TTC549 (cell line): ENCODE data around the gene GAN.
"Not testable (repeated sequence)": the region's sequence is repeated elsewhere in the genome, so short reads cannot be mapped to it uniquely, and the experiment has no call there.

ENCODE experiments used
- FAIRE-seq: peaks from 2 replicates; lab custom pipeline; 2012; peaks lifted over from hg19 to GRCh38; lab: Jason Lieb, UNC

The GAN gene

DNA sequence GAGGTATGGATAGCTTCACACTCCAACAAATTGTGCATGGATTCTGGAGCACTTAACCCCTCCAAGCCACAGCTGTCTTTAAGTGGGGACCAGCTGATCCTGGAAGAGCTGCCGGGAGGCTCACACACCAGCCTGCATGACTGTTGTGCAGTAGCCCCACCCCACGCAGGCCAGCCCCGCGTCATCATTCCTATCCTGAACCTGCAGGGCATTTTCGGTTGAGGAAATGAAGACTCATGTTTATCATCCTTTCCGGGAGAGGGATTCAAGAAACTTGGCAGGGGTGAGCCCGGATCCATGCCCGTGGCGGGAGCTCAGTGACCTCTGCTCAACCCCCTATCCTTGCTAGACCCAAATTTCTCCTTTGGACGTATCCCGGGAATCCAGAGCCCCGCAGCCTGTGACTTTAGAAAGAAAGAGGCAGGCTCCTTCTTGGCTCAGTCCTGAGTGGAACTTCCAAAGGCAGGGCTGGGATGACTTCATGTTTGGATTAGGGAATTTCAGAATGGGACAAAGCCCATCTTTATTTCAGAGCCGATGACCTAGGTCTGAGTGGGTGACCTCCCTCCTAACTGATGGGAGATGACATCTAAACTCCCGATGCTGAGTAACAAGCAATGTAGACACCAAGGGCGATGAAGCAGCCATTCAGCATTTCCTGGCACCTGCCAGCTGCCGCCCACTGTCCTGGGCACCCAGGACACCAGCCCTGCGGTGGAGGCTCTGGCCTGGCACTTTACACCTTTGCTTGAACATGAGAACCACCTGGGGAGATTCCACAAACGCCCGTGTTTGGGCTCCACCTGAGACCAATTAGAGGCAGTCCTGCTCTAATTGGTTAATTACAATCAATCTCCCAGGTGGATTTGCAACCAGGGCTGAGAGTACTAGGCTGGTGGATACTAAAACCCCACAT, 86.5 kb downstream of the GAN start:
- no peak for FAIRE-seq

DNA sequence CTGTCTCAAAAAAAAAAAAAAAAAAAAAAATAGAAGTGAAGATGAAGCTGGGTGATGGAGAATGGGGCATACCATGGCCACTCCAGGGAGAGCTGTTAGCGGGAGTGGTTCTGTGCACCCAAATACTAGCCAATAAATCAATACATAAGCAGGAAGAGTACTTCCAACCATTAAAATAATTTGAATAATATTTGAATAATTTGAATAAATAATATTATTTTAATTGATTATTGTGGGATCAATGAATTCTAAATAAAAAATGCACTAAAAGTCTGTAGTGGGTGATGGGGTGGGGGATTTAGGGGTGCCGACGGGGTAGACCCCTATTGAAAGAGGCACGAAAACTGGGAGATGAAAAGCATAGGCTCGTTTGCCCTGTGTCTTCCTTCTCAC, 88.4 kb downstream of the GAN start:
- FAIRE-seq: no peak

DNA sequence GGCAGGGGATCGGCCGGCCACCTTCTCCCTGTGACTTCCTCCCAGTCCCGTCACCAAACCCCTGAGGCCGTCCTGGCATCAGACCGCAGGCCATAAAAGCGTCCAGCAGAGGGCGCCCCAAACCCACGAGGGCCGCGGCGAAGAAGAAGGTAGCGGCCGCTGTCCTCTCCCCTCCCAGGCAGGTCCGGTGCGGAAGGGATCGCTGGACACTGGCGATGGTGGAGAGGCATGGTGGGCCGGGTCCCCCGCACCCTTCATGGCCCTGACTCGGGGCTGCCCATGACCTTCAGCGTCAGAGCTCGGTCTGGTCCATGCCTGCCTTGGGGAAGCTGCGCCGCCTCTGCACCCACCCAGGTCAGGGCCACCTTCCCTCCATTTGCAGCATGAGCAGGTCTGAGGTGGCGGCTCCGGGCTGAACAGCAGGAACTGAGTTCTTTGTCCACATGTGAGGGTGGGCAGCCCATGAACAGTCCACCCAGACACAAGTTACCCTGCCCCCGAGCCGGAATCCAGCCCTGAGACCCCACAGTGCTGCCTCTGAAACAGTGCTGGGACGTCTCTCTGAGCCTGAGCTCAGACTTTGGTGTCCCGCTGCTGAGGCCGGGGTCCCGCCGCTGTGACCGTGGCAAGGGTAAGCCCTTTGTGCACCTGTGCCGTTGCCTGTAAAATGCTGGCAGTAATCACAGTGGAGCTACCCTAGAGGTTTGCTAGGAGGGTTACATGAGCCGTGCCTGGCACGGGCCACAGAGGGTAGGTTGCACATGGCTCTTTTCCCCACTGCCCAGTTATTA, 89.0 kb downstream of the GAN start:
- no peak for FAIRE-seq

DNA sequence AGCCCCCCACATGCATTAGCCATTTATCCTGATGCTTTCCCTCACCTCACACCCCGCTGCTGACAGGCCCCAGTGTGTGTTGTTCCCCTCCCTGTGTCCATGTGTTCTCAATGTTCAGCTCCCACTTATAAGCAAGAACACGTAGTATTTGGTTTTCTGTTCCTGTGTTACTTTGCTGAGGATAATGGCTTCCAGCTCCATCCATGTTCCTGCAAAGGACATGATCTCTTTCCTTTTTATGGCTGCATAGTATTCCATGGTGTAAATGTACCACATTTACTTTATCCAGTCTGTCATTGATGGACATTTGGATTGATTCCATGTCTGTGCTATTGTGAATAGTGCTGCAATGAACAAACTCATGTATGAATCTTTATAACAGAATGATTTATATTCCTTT, 90.2 kb downstream of the GAN start:
- FAIRE-seq: not testable (repeated sequence)

DNA sequence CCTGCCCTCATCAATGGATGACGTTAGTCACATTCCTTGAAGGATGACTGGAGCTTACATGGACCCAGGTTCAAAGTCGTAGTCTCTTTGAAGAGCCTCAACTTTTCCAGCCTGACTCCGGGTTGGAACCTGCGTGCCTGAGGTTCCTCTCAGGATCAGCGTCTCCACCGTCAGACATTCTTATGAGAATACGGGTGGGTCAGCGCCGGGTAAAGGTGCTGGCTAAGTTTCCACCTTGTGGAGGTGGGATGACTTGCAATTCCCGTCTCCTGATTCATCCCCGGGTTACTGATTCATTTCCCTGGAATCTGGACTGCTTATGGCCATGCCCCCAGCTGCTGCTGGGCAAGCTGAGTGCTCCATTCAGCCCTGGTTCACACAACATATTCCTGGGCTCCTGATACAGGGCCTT, 90.9 kb downstream of the GAN start:
- FAIRE-seq: no peak

DNA sequence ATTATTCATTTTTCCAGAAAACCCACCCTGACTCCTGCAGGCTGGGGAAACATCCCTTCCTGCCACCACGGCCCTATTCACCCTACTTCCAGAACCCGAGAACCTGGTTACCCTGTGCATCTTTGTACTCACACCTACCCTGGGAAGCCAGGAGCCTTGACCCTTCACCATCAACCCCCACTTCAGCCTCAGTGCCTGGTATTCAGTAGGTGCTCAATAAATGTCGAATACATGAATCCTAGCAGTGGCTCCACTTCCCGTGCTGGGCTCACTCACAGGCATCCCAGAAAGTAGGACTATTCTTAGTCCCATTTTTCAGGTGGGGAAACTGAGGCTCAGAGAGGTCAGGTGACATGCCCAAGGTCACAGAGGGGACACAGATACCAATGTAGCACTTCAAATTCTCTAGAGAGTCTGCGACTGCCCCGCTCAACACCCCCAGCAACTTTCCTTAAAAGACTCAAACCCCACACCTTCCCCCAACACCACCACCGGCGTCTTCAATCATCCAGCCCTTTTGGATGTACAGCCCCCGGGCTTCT, 93.7 kb downstream of the GAN start:
- FAIRE-seq: no peak

DNA sequence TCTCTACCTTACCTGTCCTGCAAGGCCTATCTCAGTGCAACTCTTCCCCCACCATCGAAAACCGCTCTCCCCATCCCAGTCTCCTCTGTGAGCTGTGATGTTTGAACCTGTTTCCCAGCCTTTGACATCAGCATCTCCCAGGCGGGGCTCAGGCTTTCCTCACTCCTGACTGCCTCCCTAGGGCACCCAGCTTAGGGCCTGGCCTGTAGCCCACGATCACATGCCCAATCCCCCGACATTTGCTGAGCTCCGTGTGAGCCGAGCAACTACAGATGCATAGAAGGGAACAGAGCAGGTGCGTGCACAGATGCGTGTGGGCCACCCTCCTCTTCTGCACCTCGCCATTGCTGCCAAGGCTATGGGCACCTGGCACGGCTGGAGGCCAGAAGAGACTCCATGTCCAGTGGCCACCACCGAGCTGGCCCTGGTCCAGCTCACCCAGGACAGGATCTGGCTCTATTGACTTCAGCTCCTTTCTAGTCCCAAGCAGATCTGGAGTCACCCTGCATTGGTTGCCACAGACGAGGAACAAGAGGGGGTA, 94.3 kb downstream of the GAN start:
- FAIRE-seq: no peak

DNA sequence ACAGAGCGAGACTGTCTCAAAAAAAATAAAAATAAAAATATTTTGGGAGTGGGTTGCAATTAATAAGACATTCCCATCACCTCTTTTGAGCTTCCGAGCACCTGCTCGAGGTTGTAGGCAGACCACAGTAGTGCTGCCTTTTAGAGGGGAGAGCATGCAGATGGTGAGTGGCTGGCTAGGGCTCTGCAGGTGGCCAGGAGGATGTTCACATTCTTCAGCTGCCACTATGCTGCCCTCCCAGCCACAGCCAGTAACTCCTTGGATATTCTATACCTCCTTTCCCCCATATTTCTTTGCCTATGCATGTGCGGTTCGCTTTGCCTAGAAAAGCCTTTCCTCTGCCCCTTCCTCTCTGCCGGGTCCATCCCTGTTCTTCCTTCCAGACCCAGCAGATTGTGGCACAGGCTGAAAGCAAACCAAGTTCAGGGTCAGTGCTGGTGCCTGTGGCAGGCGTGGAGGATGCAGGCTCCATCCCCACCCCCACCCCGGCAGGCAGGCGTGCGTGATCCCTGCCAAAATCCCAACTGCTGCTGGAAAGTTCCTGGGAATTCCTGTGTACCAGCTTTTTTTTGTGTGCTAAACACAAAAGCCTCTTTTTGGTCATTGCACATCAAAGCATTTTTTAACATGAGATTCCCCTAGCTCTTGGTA, 96.0 kb downstream of the GAN start:
- no peak for FAIRE-seq

DNA sequence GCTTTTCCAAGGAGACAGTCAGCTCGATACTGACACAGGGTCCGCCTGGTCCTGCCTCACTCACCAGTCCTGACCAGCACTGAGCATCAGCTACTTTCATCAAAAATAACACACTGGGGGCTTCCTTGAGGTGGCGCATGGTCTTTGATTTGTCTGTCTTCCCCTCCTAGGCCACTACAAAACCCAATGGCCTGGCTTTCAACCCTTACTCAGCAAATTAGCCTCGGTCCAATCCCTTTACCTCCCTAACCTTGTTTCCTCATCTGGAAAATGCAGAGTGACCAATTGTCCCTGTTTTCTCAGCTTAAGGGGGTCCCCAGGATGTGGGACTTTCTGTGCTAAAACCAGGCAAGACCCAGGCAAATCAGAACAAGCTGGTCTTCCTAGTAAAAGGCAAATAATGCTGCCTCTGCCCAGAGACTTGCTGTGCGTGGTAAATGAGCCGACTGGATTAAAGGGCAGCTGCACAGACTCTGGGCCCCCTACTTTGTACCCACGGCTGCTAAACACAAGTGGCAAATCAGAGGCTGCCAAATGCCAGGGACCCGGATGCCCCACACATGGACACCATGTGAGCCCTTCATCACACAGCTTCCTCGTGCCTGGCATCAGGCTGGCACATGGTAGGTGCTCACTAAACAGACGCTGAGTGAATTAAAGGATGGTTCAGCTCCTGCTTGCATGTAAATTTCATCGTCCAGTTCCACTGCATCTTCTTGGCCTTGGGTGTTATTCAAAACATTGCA, 98.7 kb downstream of the GAN start:
- FAIRE-seq: no peak

DNA sequence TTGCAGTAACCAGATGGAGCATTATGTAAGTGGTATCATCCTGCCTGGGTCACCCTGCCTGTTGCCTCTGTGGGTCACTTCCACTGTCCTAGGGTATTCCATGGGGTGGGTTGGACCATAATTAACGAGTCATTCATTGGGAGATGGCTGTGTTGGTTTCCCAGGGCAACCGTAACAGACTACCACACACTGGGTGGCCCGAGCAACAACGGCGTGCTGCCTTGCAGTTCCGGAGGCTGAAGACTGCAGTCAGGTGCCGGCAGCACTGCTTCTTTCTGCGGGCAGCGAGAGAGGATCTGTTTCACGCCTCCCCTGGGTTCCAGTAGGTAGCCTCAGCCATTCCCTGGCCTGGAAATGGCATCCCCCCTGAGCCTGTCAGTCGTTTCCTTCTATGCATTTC, 101.0 kb downstream of the GAN start:
- no peak for FAIRE-seq

DNA sequence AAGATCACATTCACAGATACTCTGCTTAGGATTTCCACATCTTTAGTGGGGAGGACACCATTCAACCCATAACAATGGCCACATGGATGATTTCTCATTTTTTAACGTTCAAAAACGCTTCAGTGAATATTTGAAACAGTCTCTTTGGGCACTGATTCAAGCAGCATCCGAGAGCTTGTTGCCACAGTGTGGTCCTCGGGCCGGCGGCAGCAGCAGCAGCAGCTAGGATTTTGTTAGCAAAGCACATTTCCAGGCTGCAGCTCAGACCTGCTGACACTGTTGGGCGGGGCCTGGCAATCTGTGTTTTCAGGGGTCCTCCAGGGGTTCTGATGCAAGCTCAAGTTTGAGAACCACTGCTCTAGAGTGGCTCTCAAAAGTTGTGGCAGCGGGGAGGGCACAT, 102.0 kb downstream of the GAN start:
- FAIRE-seq: no peak

DNA sequence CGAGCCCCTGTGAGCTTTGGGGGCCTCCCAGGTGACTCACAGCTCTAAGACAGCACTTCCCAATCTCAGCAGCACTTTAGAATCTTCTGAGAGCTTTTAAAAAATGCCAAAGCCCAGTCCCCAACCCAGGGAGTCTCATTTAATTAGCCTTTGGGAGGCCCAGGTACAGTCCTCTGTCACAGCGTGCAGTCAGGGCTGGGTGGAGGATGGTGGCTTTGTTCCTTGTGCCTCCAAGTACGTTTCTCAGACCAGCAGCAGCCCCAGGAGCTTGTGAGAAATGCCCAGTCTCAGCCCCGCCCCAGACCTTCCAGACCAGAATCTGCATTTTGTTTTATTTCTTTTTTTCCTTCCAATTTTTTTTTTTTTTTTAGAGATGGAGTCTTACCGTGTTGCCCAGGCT, 102.4 kb downstream of the GAN start:
- FAIRE-seq: no peak

DNA sequence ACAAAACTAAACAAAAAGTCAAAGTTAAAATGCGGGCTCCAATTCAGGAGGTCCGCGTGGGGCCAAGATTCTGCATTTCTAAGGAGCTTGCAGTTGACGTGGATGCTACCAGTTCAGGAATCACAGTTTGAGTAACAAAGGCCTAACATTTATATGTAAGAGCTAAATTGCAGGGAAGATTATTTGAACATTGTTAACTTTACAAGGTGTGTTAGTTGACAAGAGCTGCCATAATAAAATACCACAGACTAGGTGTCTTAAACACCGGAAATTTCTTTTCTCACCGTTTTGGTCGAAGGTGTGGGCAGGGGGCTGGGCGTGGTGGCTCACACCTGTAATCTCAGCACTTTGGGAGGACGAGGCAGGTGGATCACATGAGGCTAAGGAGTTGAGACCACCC, 105.0 kb downstream of the GAN start:
- FAIRE-seq: no peak

DNA sequence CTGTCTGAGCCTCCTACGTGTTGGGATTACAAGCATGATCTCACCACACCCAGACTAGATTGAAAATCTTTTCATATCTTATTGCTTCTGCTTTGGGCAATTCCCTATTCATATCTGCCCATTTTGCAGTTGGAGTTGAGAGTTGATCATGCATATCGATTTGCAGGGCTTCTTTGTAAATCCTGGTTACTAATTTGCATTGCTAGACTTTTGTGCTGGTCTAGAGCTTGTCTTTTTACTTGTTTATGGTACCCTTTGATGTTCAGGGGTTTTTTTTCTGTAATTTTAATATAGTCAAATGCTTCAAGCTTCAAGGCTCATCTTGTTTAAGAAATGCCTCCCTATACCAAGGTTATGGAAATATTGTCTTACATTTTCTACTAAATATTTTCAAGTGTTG, 106.4 kb downstream of the GAN start:
- FAIRE-seq: no peak

DNA sequence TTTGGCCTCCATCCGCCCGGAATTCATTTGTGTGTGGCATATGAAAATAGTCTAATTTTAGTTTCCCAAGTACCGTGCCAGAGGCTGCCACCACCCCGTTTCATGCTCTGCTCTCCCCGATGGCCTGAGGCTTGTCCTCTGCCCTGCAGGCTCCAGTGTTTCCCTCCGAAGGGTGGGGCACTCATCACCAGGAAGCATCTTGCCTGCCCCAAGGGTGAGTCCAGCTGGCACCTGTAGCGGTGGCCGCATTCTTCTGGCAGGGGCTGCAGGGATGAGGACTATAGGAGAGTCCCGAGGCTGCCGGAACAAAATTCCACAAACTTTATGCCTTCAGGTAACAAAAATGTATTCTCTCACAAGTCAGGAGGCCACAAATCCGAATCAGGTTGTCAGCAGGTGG, 106.8 kb downstream of the GAN start:
- no peak for FAIRE-seq

DNA sequence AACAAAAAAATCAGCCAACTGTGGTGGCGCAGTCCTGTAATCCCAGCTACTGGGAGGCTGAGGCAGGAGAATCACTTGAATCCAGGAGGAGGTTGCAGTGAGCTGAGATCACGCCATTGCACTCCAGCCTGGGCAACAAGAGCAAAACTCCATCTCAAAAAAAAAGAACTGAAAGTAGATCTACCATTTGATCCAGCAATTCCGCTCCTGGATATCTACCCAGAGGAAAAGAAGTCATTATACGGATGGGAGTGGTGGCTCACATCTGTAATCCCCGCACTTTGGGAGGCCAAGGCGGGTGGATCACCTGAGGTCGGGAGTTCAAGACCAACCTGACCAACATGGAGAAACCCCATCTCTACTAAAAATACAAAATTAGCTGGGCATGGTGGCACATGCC, 107.4 kb downstream of the GAN start:
- FAIRE-seq: not testable (repeated sequence)

DNA sequence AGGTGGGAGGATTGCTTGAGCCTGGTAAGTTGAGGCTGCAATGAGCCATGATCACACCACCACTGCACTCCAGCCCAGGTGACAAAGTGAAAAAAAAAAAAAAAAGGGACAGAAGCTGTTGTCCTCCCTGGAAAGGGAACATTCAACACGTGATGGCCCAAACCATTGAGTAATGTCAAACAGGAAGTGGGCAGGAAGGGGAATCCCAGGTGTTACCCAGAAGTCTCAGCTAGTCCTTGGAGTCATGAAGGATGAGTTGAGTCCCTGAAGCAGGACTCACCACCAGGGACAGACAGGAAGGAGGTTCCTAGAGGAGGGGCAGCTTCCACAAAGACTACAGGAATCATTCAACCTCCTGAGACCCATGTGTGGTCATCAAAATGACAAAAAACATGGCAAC, 110.0 kb downstream of the GAN start:
- FAIRE-seq: no peak

DNA sequence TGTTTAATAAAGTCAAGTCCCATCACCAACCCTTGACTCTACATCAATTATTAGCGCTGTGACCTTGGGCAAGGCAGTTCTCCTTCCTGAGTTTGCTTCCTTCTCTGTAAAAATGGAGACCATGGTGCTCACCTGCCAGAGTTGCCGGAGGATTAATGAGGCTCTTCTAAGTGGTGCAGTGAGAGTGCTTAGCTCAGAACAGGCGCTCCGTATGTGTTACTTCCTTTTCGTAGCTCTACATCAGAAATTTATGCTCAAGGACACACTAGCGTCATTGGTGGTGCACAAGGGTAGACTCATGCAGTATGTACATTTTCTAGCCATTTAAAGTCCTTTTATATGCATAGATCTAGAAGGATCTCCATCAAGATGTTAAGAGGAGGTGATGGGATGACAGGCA, 112.5 kb downstream of the GAN start:
- FAIRE-seq: no peak

DNA sequence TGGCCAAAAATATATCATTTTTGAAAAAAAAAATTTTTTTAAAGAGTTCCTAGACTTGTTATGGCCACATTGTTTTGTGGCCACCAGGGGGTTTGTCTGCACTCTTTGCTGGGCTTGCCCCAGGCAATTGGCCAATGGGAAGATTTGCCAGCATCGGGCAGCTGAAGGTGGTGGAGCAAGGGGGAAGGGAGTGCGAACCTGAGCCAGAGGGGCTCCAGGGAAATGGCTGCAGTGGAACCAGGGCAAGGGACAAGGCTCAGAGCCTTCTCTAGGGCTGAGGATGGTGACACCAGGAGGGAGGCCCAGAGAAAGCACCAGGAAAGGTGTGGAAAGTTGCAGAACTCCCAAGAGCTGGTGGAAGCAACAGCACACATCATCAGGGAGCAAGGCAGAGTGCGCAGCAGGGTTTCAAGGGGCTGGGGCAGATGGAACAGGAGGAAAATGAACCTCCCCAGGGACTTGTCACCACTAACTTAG, 114.3 kb downstream of the GAN start:
- FAIRE-seq: no peak

DNA sequence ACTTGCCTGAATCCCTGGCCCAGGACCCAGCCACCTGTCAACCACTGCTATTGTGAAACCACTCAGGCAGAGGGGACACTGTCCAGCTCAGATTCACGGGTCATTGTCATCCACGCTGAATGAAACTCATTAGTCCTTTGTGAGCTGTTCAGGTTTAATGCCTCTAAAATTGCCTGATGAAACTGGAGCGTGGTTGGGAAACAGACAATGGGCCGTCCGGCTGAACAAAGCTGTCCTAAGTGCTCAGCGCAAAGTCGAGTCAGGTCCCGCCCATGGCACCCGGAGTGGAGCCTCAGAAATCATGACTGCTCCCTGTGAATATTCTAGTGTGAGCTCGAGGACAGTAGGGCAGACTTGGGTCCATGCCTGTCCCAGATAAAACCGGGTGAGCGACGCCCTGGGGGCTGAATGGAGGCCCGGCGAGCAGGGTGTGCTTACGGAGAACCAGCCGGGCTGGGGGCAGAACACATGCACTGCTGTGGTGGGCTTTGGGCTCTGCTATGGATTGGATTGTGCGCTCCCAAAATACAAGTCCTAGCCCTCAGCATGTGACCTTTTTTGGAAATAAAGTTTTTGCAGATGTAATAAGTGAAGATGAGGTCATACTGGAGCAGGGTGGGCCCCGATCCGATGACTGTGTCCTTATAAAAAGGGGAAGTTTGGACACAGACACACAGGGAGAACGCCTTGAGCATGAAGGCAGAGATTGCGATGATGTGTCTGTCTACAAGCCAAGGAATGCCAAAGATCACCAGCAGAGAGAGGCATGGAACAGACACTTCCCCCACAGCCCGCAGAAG, 117.0 kb downstream of the GAN start:
- FAIRE-seq: no peak
